Dermis lymphatic vessel endothelial cell (primary cell): Measurements from ENCODE around the gene TMA7. TPM values are rescaled to one million over a fixed set of nuclear protein-coding genes. Genes with fewer than 3 reads are reported as not detected.

ENCODE experiments used
- total RNA-seq: library from RNA; depleted of rRNA; stranded (reverse); fragments of >200 nt; gene quantifications from 2 replicates; pipeline ENCODE4 v1.2.1, GENCODE V29; 2014

Gene TMA7
- 193 and 258 TPM in 2 replicates for total RNA-seq

DNA sequence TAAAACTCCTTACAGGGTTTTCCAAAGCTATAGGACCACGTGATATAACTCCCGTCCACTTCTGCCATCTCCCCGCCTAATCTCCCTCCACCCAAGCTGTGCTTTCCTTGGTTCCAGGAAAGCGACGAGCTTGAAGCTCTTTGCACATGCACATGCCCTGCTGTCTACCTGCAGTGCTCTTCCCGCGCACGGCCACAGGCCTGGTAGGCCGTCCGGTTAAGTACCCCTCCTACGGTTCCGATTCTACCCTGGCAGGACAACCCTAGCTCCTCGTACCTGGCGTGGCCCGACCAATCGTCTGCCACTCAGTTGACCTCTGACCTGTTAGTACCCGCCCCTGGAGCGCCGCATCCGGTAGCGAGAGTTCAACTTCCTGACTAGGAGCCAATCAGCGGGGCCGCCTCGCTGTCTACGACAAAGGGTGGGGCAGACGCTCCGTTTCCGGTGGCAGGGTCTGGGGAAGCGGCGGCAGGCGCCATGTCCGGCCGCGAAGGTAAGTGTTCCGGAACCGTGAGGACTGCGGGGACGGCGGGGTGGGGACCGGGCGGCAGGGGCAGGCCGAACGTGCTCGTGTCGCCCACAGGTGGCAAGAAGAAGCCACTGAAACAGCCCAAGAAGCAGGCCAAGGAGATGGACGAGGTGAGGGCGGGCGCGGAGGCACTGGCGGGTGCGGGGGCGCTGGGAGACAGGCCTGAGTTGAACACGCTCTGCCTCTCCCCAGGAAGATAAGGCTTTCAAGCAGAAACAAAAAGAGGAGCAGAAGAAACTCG is at the start of gene TMA7, which contains the start of gene CCDC51:
TMA7 (plus strand) TSS at position 438 of the 770 bp plus-strand sequence; CDS start at position 478, 40 bp downstream.
CCDC51 (minus strand) TSS at position 300 of the 770 bp plus-strand sequence. CDS start 4,991 bp downstream, outside the sequence.

DNA sequence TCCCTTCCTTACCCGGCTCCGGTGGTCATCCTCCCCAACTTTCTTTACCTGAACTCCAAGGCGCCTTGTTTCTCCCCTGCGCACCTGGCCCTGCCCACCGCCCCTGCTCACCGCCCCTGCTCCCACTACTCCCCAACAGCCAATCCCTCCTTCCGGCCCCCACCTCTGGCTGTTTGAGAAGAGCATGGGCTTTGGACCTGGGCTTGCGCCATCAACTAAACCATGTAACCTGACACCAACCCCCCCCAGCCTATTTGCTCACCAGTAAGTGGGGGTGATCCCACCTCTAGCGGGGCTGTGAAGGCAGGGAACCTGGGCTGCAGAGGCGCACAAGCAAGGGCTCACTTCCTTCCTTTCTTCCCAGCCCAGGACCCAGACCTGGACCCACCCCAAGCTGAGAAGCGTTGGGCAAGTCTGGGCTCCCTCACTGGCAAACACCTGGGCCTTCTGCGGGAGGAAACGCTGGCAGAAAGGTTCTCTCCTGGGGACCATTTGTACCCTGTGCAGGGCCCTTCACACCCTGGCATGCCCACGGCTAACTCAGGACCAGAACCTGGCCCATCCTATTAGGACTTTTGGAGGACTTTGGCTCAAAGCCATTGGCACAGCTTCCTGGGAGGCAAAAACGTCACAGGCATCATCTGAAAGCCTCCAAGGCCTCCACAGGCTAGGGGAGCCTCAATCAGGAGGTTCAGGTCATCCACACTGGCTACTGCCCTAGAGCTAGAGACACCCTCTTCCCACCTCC is 9.9 kb upstream of the TMA7 start, which contains the start of gene PLXNB1:
PLXNB1 (minus strand) TSS at position 127 of the 748 bp plus-strand sequence. CDS start 5,475 bp downstream, outside the sequence.

DNA sequence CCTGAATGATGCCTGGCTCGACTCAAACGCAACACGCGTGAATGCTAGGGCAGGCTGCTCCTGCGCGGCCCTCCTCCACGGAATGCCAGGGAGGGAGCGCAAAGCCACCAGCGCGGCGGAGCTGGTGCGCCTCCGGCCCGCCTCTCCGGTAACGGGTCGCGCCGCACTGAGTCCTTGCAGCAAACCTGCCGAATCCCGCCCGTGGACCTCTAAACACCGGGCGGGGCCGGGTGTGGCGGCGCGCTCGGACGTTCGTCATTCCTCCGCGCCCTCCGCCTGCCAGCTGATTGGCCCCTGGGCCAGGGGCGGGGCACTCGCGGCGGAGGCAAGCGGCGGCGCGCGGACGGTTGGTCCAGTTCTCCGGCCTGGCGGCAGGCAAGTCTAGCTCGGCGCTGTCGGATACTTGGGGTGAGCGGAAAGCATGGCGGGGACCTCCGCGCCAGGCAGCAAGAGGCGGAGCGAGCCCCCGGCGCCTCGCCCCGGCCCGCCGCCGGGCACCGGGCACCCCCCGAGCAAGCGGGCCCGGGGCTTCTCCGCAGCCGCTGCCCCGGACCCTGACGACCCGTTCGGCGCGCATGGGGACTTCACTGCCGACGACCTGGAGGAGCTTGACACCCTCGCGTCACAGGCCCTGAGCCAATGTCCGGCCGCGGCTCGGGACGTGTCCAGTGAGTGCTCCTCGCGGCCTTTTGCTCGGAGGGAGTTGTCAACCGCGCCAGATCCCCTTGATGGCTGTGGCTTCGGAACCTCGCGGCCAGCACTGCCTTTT is 6.6 kb downstream of the TMA7 start, which contains the start of gene ATRIP:
ATRIP (plus strand) TSS at position 313 of the 769 bp plus-strand sequence; CDS start at position 422, 109 bp downstream.

Other genes with a start within 250 kb of the TMA7 start
- not detected in 2 replicates for gene CAMP, start 216.8 kb upstream of the TMA7 start, total RNA-seq
- gene ZNF589, start 199.2 kb upstream of the TMA7 start, total RNA-seq, result 1.8 and 3.0 TPM in 2 replicates
- gene NME6, start 138.9 kb upstream of the TMA7 start, total RNA-seq, result 20.8 and 21.1 TPM in 2 replicates
- gene SPINK8, start 106.6 kb upstream of the TMA7 start, total RNA-seq, result not detected in 2 replicates
- not detected in 2 replicates for gene FBXW12, start 68.0 kb upstream of the TMA7 start, total RNA-seq
- 12.7 and 17.4 TPM in 2 replicates for gene PLXNB1, start 10.2 kb upstream of the TMA7 start, total RNA-seq
- gene CCDC51, start 138 bp upstream of the TMA7 start, total RNA-seq, result 8.5 and 10.5 TPM in 2 replicates
- 3.9 and 5.3 TPM in 2 replicates for gene ATRIP, start 6.5 kb downstream of the TMA7 start, total RNA-seq
- 54.3 and 62.4 TPM in 2 replicates for gene SHISA5, start 63.9 kb downstream of the TMA7 start, total RNA-seq
- gene PFKFB4, start 116.5 kb downstream of the TMA7 start, total RNA-seq, result 0.43 and 0.76 TPM in 2 replicates
- 0.09 and 0.11 TPM in 2 replicates for gene UCN2, start 123.5 kb downstream of the TMA7 start, total RNA-seq
- 0.09 and 0.87 TPM in 2 replicates for gene COL7A1, start 155.1 kb downstream of the TMA7 start, total RNA-seq
- gene UQCRC1, start 169.4 kb downstream of the TMA7 start, total RNA-seq, result 246 and 249 TPM in 2 replicates
- gene TMEM89, start 181.5 kb downstream of the TMA7 start, total RNA-seq, result 0.09 TPM in 1 of 2 replicates, not detected in the other
- gene SLC26A6, start 195.2 kb downstream of the TMA7 start, total RNA-seq, result 9.4 and 11.6 TPM in 2 replicates
- 0.09 and 0.22 TPM in 2 replicates for gene CELSR3, start 222.6 kb downstream of the TMA7 start, total RNA-seq
- 3.7 and 4.3 TPM in 2 replicates for gene NCKIPSD, start 245.7 kb downstream of the TMA7 start, total RNA-seq